H9 (cell line): ENCODE results near the gene DNASE1L2. TPM values are rescaled to one million over a fixed set of nuclear protein-coding genes. Genes with fewer than 3 reads are reported as not detected.

Experiments
- DNase-seq: peaks from one replicate; pipeline ENCODE4 v3.0.0-alpha.2; 2017
- H2AFZ ChIP-seq: one replicate; pipeline ENCODE4 v1.6.1; 2013; ENCODE audit warnings: mild to moderate bottlenecking, low read length, control low read depth, moderate library complexity
- H2AK5ac ChIP-seq: 2 replicates; pipeline ENCODE4 v1.6.1; 2013; ENCODE audit warnings: low read length, control low read depth, mixed read lengths; ENCODE audit not compliant: insufficient read length
- H2BK120ac ChIP-seq: one replicate; pipeline ENCODE4 v1.6.1; 2013; ENCODE audit warnings: low read depth, mild to moderate bottlenecking, low read length, control low read depth, inconsistent platforms; ENCODE audit not compliant: poor library complexity, severe bottlenecking
- H2BK12ac ChIP-seq: 2 replicates; pipeline ENCODE4 v1.6.1; 2013; ENCODE audit warnings: low read length, control low read depth, mixed read lengths, low read depth; ENCODE audit not compliant: insufficient read length
- H2BK15ac ChIP-seq: 2 replicates; pipeline ENCODE4 v1.6.1; 2013; ENCODE audit warnings: low read depth, low read length, control low read depth
- H2BK20ac ChIP-seq: one replicate; pipeline ENCODE4 v1.6.1; 2013; ENCODE audit warnings: low read depth, mild to moderate bottlenecking, low read length, control low read depth, inconsistent platforms; ENCODE audit not compliant: poor library complexity, severe bottlenecking
- H2BK5ac ChIP-seq: 2 replicates; pipeline ENCODE4 v1.6.1; 2013; ENCODE audit warnings: low read length, control low read depth, mixed read lengths; ENCODE audit not compliant: insufficient read length
- H3K14ac ChIP-seq: 2 replicates; pipeline ENCODE4 v1.6.1; 2013; ENCODE audit warnings: low read length, control low read depth; ENCODE audit not compliant: insufficient read depth
- H3K18ac ChIP-seq: 2 replicates; pipeline ENCODE4 v1.6.1; 2013; ENCODE audit warnings: low read depth, mild to moderate bottlenecking, mixed read lengths, low read length, control low read depth; ENCODE audit not compliant: insufficient read length
- H3K23ac ChIP-seq: 2 replicates; pipeline ENCODE4 v1.6.1; 2013; ENCODE audit warnings: low read length, control low read depth, mixed read lengths, low read depth; ENCODE audit not compliant: insufficient read length
- H3K23me2 ChIP-seq: 2 replicates; pipeline ENCODE4 v1.6.1; 2013; ENCODE audit warnings: low read depth, mild to moderate bottlenecking, mixed read lengths, low read length, control low read depth; ENCODE audit not compliant: insufficient read length, poor library complexity, severe bottlenecking
- H3K27ac ChIP-seq: 2 replicates; pipeline ENCODE4 v1.5.1; 2013; ENCODE audit warnings: low read length, control low read depth, mixed read lengths, low read depth; ENCODE audit not compliant: insufficient read length
- H3K27me3 ChIP-seq: 2 replicates; pipeline ENCODE4 v1.6.1; 2013; ENCODE audit warnings: low read length, control low read depth, inconsistent platforms; ENCODE audit not compliant: insufficient read depth
- H3K4ac ChIP-seq: 2 replicates; pipeline ENCODE4 v1.6.1; 2013; ENCODE audit warnings: low read depth, mild to moderate bottlenecking, control low read depth, inconsistent platforms, low read length, moderate library complexity
- H3K4me1 ChIP-seq: 2 replicates; pipeline ENCODE4 v1.6.1; 2013; ENCODE audit warnings: low read length, control low read depth, inconsistent platforms; ENCODE audit not compliant: insufficient read depth
- H3K4me2 ChIP-seq: 2 replicates; pipeline ENCODE4 v1.6.1; 2013; ENCODE audit warnings: low read length, control low read depth, mixed read lengths; ENCODE audit not compliant: insufficient read length, insufficient read depth
- H3K56ac ChIP-seq: 2 replicates; pipeline ENCODE4 v1.6.1; 2013; ENCODE audit warnings: low read depth, mild to moderate bottlenecking, mixed read lengths, low read length, control low read depth; ENCODE audit not compliant: insufficient read length
- H3K79me1 ChIP-seq: 2 replicates; pipeline ENCODE4 v1.6.1; 2013; ENCODE audit warnings: low read depth, mild to moderate bottlenecking, moderate library complexity, low read length, control low read depth, inconsistent platforms; ENCODE audit not compliant: insufficient read depth, poor library complexity, severe bottlenecking
- H3K79me2 ChIP-seq: 2 replicates; pipeline ENCODE4 v1.6.1; 2013; ENCODE audit warnings: low read length, control low read depth, inconsistent platforms; ENCODE audit not compliant: insufficient read depth
- H3K9ac ChIP-seq: 2 replicates; pipeline ENCODE4 v1.6.1; 2013; ENCODE audit warnings: low read length, control low read depth, mixed read lengths; ENCODE audit not compliant: insufficient read length; ENCODE audit errors: extremely low read depth
- H3K9me3 ChIP-seq: one replicate; pipeline ENCODE4 v1.6.1; 2013; ENCODE audit warnings: low read depth, low read length, inconsistent platforms; ENCODE audit not compliant: control insufficient read depth
- H3T11ph ChIP-seq: one replicate; pipeline ENCODE4 v1.6.1; 2013; ENCODE audit warnings: mild to moderate bottlenecking, low read length, control low read depth, inconsistent platforms
- H4K20me1 ChIP-seq: one replicate; pipeline ENCODE4 v1.6.1; 2013; ENCODE audit not compliant: control insufficient read depth, insufficient read length, insufficient read depth
- H4K5ac ChIP-seq: 2 replicates; pipeline ENCODE4 v1.6.1; 2013; ENCODE audit warnings: low read depth, mild to moderate bottlenecking, mixed read lengths, low read length, control low read depth; ENCODE audit not compliant: insufficient read length
- H4K8ac ChIP-seq: replicated peaks from 2 replicates; pipeline ENCODE4 v1.6.1; 2013; ENCODE audit warnings: low read length, control low read depth, mixed read lengths, low read depth; ENCODE audit not compliant: insufficient read length
- H4K91ac ChIP-seq: 2 replicates; pipeline ENCODE4 v1.6.1; 2013; ENCODE audit warnings: low read depth, mild to moderate bottlenecking, moderate library complexity, mixed read lengths, low read length, control low read depth; ENCODE audit not compliant: insufficient read length
- H3K27ac Mint-ChIP-seq, 3 experiments: 2 replicates in 2 of 3; 3 replicates in 1 of 3; pipeline ENCODE4 v1.8.0; 2020 to 2021; ENCODE audit warnings: mixed read lengths in 3 of 3, mild to moderate bottlenecking in 1 of 3, moderate library complexity in 1 of 3
- H3K27me3 Mint-ChIP-seq: 2 replicates; pipeline ENCODE4 v1.8.0; 2021; ENCODE audit warnings: low read depth, mild to moderate bottlenecking, moderate library complexity, mixed read lengths
- H3K36me3 Mint-ChIP-seq, 3 experiments: 2 replicates in 2 of 3; 3 replicates in 1 of 3; pipeline ENCODE4 v1.8.0; 2020 to 2021; ENCODE audit warnings: low read depth in 3 of 3, mixed read lengths in 3 of 3; ENCODE audit not compliant: insufficient read depth in 1 of 3
- H3K4me1 Mint-ChIP-seq, 2 experiments: 2 replicates each; pipeline ENCODE4 v1.8.0; 2020; ENCODE audit warnings: mixed read lengths in 2 of 2
- H3K4me3 Mint-ChIP-seq, 2 experiments: 2 replicates in 1 of 2; 3 replicates in 1 of 2; pipeline ENCODE4 v1.8.0; 2020 to 2021; ENCODE audit warnings: mild to moderate bottlenecking in 2 of 2, mixed read lengths in 2 of 2, moderate library complexity in 1 of 2
- H3K9me3 Mint-ChIP-seq, 2 experiments: 2 replicates in 1 of 2; 3 replicates in 1 of 2; pipeline ENCODE4 v1.8.0; 2020; ENCODE audit warnings: mild to moderate bottlenecking in 2 of 2, mixed read lengths in 2 of 2, moderate library complexity in 1 of 2
- CTCF ChIP-seq: fragments of 200-600 bp; sonication (generic); conservative IDR thresholded peaks from 3 replicates; pipeline ENCODE4 v1.8.0; 2021; ENCODE audit warnings: antibody characterized with exemption, mild to moderate bottlenecking
- WGBS: extraction: QIAGEN DNeasy Blood & Tissue Kit; methylation state at CpG from one replicate; pipeline ENCODE4 v1.1.7; 2013; ENCODE audit warnings: missing lambda C conversion rate, low lambda C conversion rate, mixed read lengths; ENCODE audit not compliant: insufficient read length; ENCODE audit errors: extremely low coverage; 5-methylcytosine and 5-hydroxymethylcytosine counted together
- total RNA-seq: library from RNA; stranded (reverse); gene quantifications from 2 replicates; pipeline ENCODE4 v1.2.1, GENCODE V29; 2021

DNASE1L2 gene
- total RNA-seq, 1 experiment from 2014 or later = 2.5 TPM

GRCh38 chr16:2244301-2244700 lies 8.1 kb downstream of the DNASE1L2 start:
- Mint-ChIP-seq H3K4me1 (no peaks in the 10 kb centered on the region), H3K4me3 (no peak overlapping the region), H3K27me3 (no peaks in the 10 kb centered on the region), H3K27ac (no peak overlapping the region), H3K9me3 (no peaks in the 10 kb centered on the region; a peak in 1 of 5 replicates), H3K36me3 (peaks cover 18 to 74% (median 52%) of the 10 kb centered on the region in 3 experiments; a peak in 6 of 7 replicates)
- Histone ChIP-seq H2BK20ac (no peak overlapping the region), H3K79me2 (no peaks in the 10 kb centered on the region), H3K9me3 (no peaks in the 10 kb centered on the region), H2BK5ac (no peak overlapping the region), H3K27me3 (no peaks in the 10 kb centered on the region), H2BK12ac (no peak overlapping the region), H3K79me1 (no peaks in the 10 kb centered on the region), H3K56ac (no peak overlapping the region), H4K91ac (no peak overlapping the region), H3K23ac (no peak overlapping the region), H2AK5ac (no peak overlapping the region), H4K20me1 (no peaks in the 10 kb centered on the region), H3K4me2 (no peak overlapping the region), H3T11ph (no peak overlapping the region), H3K23me2 (no peaks in the 10 kb centered on the region), H3K4me1 (no peaks in the 10 kb centered on the region), H2AFZ (no peak overlapping the region), H3K14ac (no peak overlapping the region), H2BK15ac (no peak overlapping the region), H3K18ac (no peak overlapping the region), H2BK120ac (no peak overlapping the region), H4K5ac (no peak overlapping the region), H3K9ac (no peak overlapping the region), H4K8ac (no peak overlapping the region), H3K4ac (no peak overlapping the region), H3K27ac (no peak overlapping the region)
- DNase-seq = peak; percentile 60
- TF ChIP-seq CTCF = peak; percentile 50; the same call in 2 of the 3 replicates
- no CpG with 5 or more reads among the region's 17 CpGs for WGBS
